NCI-H128 (cell line): Measurements from ENCODE around the gene RUSC1.

ENCODE experiments used
- DNase-seq: peaks from one replicate; lab custom pipeline; 2025; ENCODE audit not compliant: unreplicated experiment; lab: John Stamatoyannopoulos, UW

RUSC1 gene

GRCh38 chr1:155294520-155295182, 26.0 kb upstream of the RUSC1 start:
- no peak for DNase-seq

GRCh38 chr1:155295183-155295941, 25.3 kb upstream of the RUSC1 start:
- no peak for DNase-seq

GRCh38 chr1:155295942-155296267, 24.8 kb upstream of the RUSC1 start:
- no peak for DNase-seq

- no peak for DNase-seq
These were observed 24.0 kb upstream of the RUSC1 start for GRCh38 chr1:155296661-155297060.

GRCh38 chr1:155297384-155297783, 23.3 kb upstream of the RUSC1 start:
- DNase-seq: no peak

- no peak for DNase-seq
These were observed 20.7 kb upstream of the RUSC1 start for GRCh38 chr1:155300024-155300423.

- DNase-seq: no peak
These were observed 20.0 kb upstream of the RUSC1 start for GRCh38 chr1:155300553-155301329.

- no peak for DNase-seq
These were observed 19.3 kb upstream of the RUSC1 start, which contains the start of gene PKLR for GRCh38 chr1:155301342-155301841. PKLR (minus strand) TSS chr1:155301438; CDS start chr1:155301395, 43 bp downstream.

GRCh38 chr1:155304558-155305063, 16.1 kb upstream of the RUSC1 start:
- no peak for DNase-seq

- no peak for DNase-seq
These were observed 14.8 kb upstream of the RUSC1 start for GRCh38 chr1:155305881-155306391.

GRCh38 chr1:155307247-155307740, 13.4 kb upstream of the RUSC1 start:
- DNase-seq: no peak

GRCh38 chr1:155308493-155309422, 11.9 kb upstream of the RUSC1 start, which contains the start of gene FDPS:
FDPS (plus strand) TSS chr1:155308866; CDS start chr1:155309790, 924 bp downstream.
- peak; percentile 99 for DNase-seq

- no peak for DNase-seq
These were observed 11.2 kb upstream of the RUSC1 start for GRCh38 chr1:155309423-155310021.

GRCh38 chr1:155313261-155313660, 7.4 kb upstream of the RUSC1 start:
- DNase-seq: no peak

GRCh38 chr1:155316922-155317321, 3.8 kb upstream of the RUSC1 start:
- no peak for DNase-seq

- DNase-seq: no peak
These were observed 2.6 kb upstream of the RUSC1 start for GRCh38 chr1:155318082-155318481.

- DNase-seq: no peak
These were observed 1.2 kb upstream of the RUSC1 start for GRCh38 chr1:155319536-155319935.

- no peak for DNase-seq
These were observed 442 bp upstream of the RUSC1 start for GRCh38 chr1:155320252-155320651.
